IPS DF 4.7 (cell line): ENCODE results near the gene YIPF4.
A peak's percentile ranks its signal among the peaks of the same experiment; 100 is the strongest.
"Not testable (repeated sequence)": the region's sequence is repeated elsewhere in the genome, so short reads cannot be mapped to it uniquely, and the experiment has no call there.

Experiments
- DNase-seq: peaks from one replicate; pipeline ENCODE4 v3.0.0-alpha.2; 2013; ENCODE audit warnings: low spot score; ENCODE audit errors: extremely low read depth

The YIPF4 gene

GRCh38 chr2:32277674-32278477 lies at the start of gene YIPF4:
Gene YIPF4, plus strand, starts transcription at chr2:32277904. Its CDS starts 252 bp downstream, at chr2:32278156.
- DNase-seq, result peak; percentile 49

GRCh38 chr2:32228181-32228580 lies 49.5 kb upstream of the YIPF4 start:
- DNase-seq, result no peak

DNA sequence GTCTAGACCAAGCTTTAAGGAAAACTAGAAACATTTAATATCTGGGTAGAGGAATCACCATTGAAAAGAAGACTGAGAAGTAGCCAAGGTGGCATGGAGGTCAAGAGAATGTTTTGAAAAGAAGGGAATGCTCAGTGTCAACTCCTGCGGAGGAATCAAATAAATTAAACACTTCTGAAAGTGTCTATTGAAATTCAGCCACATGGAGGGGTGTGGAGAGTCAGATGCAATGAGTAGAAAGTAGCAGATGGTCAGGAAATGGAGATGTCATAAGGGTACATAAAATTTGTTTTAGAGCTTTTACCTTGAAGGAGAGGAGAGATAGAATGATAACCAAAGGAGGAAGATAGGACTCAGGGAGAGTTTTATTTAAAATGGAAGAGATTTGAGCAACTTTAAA lies 48.1 kb upstream of the YIPF4 start:
- no peak for DNase-seq

DNA sequence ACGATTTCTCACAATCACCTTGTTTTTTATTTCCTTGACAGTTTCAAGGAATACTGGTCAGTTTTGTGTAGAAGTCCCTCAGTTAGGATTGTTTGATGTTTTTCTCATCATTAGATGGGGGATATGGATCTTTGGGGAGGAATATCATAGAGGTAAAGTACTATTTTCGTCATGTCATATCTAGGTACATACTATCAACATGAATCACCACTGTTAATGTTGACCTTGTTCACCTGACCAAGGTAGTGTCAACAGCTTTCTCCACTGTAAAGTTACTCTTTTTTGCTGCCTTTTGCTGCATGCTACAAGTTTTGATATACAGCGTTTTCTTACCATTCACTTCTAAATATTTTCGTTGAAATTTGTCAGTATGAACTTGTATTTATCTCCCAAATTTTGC lies 45.7 kb upstream of the YIPF4 start:
- DNase-seq, result no peak

DNA sequence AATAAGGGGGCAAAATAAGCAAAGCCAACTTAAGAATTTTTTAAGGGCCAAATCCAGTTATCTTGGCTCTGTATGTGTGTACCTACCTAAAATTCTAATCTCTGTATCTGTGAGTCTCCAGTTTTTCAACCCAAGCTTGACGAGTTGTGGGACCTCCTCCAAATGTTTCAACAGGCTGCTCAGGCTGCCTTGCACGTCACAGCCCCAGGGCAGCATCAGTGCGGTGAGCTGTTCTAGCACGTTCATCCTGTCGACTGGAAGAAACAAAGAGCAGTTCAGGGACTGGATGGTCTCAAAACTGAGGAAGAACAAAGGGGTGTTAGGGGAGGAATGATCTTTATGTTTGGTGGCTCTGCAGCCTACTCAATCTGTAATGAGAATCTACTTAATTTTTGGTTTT lies 42.4 kb upstream of the YIPF4 start:
- no peak for DNase-seq

- no peak for DNase-seq
Observed at GRCh38 chr2:32237488-32237887, 40.2 kb upstream of the YIPF4 start.

GRCh38 chr2:32237996-32238395 lies 39.7 kb upstream of the YIPF4 start:
- DNase-seq, result no peak

DNA sequence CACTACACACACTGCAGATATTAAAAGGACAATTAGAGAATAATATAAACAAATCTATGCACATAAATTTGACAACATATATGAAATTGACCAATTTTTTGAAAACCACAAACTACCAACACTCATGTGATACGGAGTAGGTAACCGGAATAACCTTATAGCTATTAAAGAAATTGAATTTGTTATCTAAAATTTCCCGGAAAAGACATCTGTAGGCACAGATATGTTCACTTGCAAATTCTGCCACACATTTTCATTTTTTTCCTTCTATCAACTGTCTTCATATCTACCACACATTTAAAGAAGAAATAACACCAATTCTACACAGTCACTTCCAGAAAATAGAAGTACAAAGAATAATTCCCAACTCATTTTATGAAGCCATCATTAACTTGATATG lies 35.4 kb upstream of the YIPF4 start:
- no peak for DNase-seq

- no peak for DNase-seq
Observed at GRCh38 chr2:32246911-32247310, 30.8 kb upstream of the YIPF4 start.

- DNase-seq, result no peak
Observed at GRCh38 chr2:32248299-32248698, 29.4 kb upstream of the YIPF4 start.

DNA sequence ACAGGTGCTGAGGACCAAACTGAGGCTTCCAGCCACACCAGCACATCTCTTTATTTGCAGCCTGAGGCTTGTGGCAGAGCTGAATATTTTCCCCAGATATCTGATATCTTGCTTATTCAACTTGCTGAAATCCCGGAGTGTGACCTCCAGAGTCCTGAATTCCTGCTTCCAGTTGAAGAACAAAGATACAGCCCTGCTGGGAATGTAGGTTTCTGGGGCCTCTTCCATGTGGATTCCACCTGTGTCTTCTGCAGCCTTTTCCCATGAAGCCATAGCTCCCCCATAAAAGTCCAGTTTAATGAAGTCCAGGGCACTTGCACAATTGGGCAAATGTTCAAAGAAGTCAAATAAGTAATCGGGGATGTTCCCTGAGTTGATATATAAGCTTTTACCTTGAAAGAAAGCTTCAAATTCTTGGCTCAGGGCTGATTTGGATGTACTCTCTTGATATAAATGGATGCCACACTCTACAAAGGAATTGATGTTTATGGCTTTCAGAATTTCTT lies 27.9 kb upstream of the YIPF4 start:
- DNase-seq, result no peak

DNA sequence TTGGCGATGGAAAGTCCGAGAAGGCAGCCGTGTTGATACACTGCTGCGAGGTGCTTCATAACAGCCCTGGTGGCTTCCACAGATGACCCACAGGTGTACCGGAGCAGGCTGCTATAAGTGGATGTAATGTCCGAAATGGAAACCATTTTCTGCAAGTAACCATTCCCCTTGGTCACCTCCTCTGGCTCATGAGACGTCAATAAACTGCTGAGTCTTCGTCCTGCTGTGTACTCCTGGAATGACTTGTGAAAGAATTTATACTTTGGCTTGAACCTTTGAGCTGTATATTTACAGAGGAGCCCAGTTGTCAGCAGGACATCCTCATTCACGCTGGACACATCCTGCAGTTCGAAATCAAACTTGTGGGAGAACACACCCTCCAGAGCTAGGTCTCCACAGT lies 27.4 kb upstream of the YIPF4 start:
- no peak for DNase-seq

DNA sequence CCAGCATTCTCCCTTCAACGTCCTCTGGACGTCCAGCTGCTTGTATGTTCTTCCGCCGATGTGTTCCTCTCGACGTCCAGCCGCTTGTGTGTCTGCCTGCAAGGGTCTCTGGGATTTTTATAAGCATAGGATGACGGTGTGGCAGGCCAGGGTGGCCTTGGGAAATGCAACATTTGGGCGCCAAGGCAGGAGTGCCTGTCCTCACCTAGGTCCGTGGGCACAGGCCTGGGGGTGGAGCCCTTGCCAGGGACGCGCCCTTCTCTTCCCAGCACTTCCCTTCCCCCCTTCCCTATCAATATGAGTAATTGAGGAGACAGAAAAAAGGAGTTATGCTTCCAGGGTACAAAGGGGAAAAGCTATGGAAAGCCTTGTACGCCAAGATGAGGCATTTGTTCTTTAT lies 19.5 kb upstream of the YIPF4 start:
- DNase-seq, result no peak

GRCh38 chr2:32260376-32260775 lies 17.3 kb upstream of the YIPF4 start:
- DNase-seq, result no peak

- DNase-seq, result no peak
Observed at GRCh38 chr2:32262105-32262504, 15.6 kb upstream of the YIPF4 start.

GRCh38 chr2:32264422-32265105 lies 13.1 kb upstream of the YIPF4 start, which contains the start of gene NLRC4:
Gene NLRC4, minus strand, starts transcription at chr2:32264886. Its CDS starts 8,111 bp downstream, at chr2:32256775.
- DNase-seq, result no peak

DNA sequence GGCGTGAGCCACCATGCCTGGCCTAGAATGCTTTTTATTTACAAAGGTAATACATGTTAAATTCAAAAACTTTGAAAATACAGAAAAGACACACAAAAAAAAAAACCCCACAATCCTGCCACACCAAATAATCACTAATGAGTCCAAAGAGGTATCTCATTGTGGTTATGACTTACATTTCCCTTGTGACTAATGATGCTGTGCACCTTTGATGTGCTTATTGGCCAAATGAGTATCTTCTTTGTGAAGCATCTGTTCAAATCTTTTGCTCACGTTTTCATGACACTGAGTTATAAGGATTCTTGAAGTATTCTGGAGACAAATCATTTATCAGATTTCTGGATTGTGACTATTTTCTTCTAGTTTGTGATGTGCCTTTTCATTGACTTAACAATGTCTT lies 6.6 kb upstream of the YIPF4 start:
- DNase-seq, result no peak

- no peak for DNase-seq
Observed at GRCh38 chr2:32272279-32272678, 5.4 kb upstream of the YIPF4 start.

DNA sequence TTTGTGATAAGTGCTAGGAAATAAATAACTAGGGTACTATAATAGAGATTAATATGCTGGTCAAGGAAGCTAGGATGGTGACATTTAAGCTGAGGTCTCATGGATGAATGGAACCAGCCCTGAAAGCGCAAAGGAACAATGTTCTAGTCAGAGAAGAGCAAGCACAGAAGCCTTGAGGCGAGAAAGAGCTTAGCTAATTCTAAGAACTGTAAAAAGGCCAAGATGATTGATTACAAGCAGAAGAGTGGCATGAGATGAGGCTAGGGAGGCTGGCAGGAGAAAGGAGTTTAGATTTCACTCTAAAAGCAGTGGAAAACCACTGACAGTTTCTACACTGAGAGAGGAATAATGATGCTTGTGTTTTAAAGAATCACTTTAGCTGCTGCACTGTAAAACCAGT lies 3.4 kb upstream of the YIPF4 start:
- DNase-seq, result no peak

DNA sequence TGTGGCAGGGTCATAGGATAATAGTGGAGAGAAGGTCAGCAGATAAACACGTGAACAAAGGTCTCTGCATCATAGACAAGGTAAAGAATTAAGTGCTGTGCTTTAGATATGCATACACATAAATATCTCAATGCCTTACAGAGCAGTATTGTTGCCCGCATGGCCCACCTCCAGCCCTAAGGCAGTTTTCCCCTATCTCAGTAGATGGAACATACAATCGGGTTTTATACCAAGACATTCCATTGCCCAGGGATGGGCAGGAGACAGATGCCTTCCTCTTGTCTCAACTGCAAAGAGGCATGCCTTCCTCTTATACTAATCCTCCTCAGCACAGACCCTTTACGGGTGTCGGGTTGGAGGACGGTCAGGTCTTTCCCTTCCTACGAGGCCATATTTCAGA lies 1.9 kb upstream of the YIPF4 start:
- not testable (repeated sequence) for DNase-seq

DNA sequence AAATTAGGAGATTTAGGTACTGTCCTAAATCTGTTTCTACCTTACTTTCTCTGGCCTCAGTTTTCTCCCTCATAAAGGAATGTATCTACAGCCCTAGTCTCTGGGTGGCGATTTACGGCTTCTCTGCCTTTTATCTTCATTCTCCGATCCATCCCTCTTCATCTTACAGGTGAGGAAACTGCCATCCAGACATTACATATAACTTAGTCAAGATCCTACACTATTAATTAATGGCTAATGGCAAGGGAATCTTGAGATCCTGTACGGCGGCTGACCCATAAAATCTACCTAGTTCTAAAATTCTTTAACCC lies 386 bp upstream of the YIPF4 start:
- DNase-seq, result no peak

GRCh38 chr2:32278478-32278853 lies 762 bp downstream of the YIPF4 start:
- no peak for DNase-seq

- DNase-seq, result no peak
Observed at GRCh38 chr2:32284321-32284720, 6.6 kb downstream of the YIPF4 start.
